Calu3 (cell line): ENCODE measurements around the gene LRP4. TPM values are rescaled to one million over a fixed set of nuclear protein-coding genes. Genes with fewer than 3 reads are reported as not detected.

Source experiments
- BruUV-seq: library from RNA; stranded (reverse); fragments of 400-500 nt; replicated peaks from 2 replicates; lab custom pipeline; 2021; lab: Mats Ljungman, UMichigan
- CTCF ChIA-PET: fragments of 300-600 bp; sonication (Branson Sonifier 250); formaldehyde crosslinking; loops from one replicate; lab custom pipeline; 2022; ENCODE audit warnings: antibody characterized with exemption; lab: Charles Lee
- DNase-seq: peaks from one replicate; pipeline ENCODE4 v3.0.0; 2022
- H3K27ac Mint-ChIP-seq: one replicate; pipeline ENCODE4 v1.8.0; 2022; ENCODE audit warnings: mixed read lengths; ENCODE audit not compliant: unreplicated experiment
- H3K27me3 Mint-ChIP-seq: one replicate; pipeline ENCODE4 v1.8.0; 2022; ENCODE audit warnings: mixed read lengths; ENCODE audit not compliant: unreplicated experiment
- H3K36me3 Mint-ChIP-seq: one replicate; pipeline ENCODE4 v1.8.0; 2022; ENCODE audit warnings: mild to moderate bottlenecking, moderate library complexity, mixed read lengths; ENCODE audit not compliant: insufficient read depth, unreplicated experiment
- H3K4me1 Mint-ChIP-seq: one replicate; pipeline ENCODE4 v1.8.0; 2022; ENCODE audit warnings: mild to moderate bottlenecking, low read depth, mixed read lengths; ENCODE audit not compliant: unreplicated experiment
- H3K4me3 Mint-ChIP-seq: one replicate; pipeline ENCODE4 v1.8.0; 2022; ENCODE audit warnings: mild to moderate bottlenecking, low read depth, moderate library complexity, mixed read lengths; ENCODE audit not compliant: unreplicated experiment
- H3K9me3 Mint-ChIP-seq: one replicate; pipeline ENCODE4 v1.8.0; 2022; ENCODE audit warnings: low read depth, mixed read lengths; ENCODE audit not compliant: unreplicated experiment
- CTCF ChIP-seq: fragments of 200-600 bp; IDR thresholded peaks from one replicate; pipeline ENCODE4 v1.8.0; 2022; ENCODE audit warnings: antibody characterized with exemption; ENCODE audit not compliant: unreplicated experiment
- intact Hi-C: fragments of 100-400 bp; cut with micrococcal nuclease; formaldehyde crosslinking; loops from one replicate; pipeline ENCODE4 v1.10.0; 2022; ENCODE audit not compliant: unreplicated experiment
- total RNA-seq: library from RNA; stranded (reverse); gene quantifications from 2 replicates; pipeline ENCODE4 v1.2.3, GENCODE V29; 2022

Gene LRP4
- total RNA-seq, 1 experiment from 2014 or later = 0.80 TPM

- no peak for TF ChIP-seq CTCF
Measured at GRCh38 chr11:46903846-46904245, 14.5 kb downstream of the LRP4 start.

GRCh38 chr11:46902694-46903093, 15.7 kb downstream of the LRP4 start:
- H3K4me3 Mint-ChIP-seq = no peak overlapping the region
- no peak for DNase-seq
- H3K9me3 Mint-ChIP-seq = no peaks in the 10 kb centered on the region
- H3K36me3 Mint-ChIP-seq = peaks cover 12% of the 10 kb centered on the region
- TF ChIP-seq CTCF = no peak
- no TSS peak for BruUV-seq
- peaks cover 10% of the 10 kb centered on the region for H3K4me1 Mint-ChIP-seq
- CTCF ChIA-PET = no interaction called here
- peaks cover 30% of the 10 kb centered on the region for H3K27me3 Mint-ChIP-seq
- intact Hi-C loops = no loop called here
- H3K27ac Mint-ChIP-seq = no peak overlapping the region

More at GRCh38 chr11:46903846-46904245, 14.5 kb downstream of the LRP4 start:
- DNase-seq = no peak
- H3K36me3 Mint-ChIP-seq = peaks cover 7% of the 10 kb centered on the region
- peaks cover 30% of the 10 kb centered on the region for H3K27me3 Mint-ChIP-seq
- CTCF ChIA-PET = interaction anchor here (0.9 kb wide), 1 partner anchor 12 kb away, joined by 3 read pairs; no protein-coding TSS in a partner anchor
- intact Hi-C loops = no loop called here
- peaks cover 2% of the 10 kb centered on the region for H3K4me1 Mint-ChIP-seq
- H3K4me3 Mint-ChIP-seq = no peak overlapping the region
- H3K27ac Mint-ChIP-seq = no peak overlapping the region
- H3K9me3 Mint-ChIP-seq = no peaks in the 10 kb centered on the region
- no TSS peak for BruUV-seq

GRCh38 chr11:46901156-46901555, 17.2 kb downstream of the LRP4 start:
- Mint-ChIP-seq H3K27ac (no peak overlapping the region), H3K9me3 (no peaks in the 10 kb centered on the region)
- BruUV-seq = no TSS peak

GRCh38 chr11:46900091-46900746, 18.1 kb downstream of the LRP4 start:
- DNase-seq = no peak
- intact Hi-C loops = no loop called here
- no peaks in the 10 kb centered on the region for H3K9me3 Mint-ChIP-seq
- H3K4me1 Mint-ChIP-seq = peaks cover 10% of the 10 kb centered on the region
- CTCF ChIA-PET = no interaction called here
- no peak for TF ChIP-seq CTCF
- H3K27ac Mint-ChIP-seq = no peak overlapping the region
- BruUV-seq = no TSS peak
- peaks cover 18% of the 10 kb centered on the region for H3K27me3 Mint-ChIP-seq
- no peak overlapping the region for H3K4me3 Mint-ChIP-seq
- peaks cover 12% of the 10 kb centered on the region for H3K36me3 Mint-ChIP-seq

More at GRCh38 chr11:46901156-46901555, 17.2 kb downstream of the LRP4 start:
- Mint-ChIP-seq H3K4me3 (no peak overlapping the region), H3K36me3 (peaks cover 12% of the 10 kb centered on the region), H3K27me3 (peaks cover 28% of the 10 kb centered on the region), H3K4me1 (peaks cover 10% of the 10 kb centered on the region)
- CTCF ChIA-PET = interaction anchor here (0.5 to 0.9 kb wide), 3 partner anchors 252 to 1036 kb away, joined by 4 to 5 read pairs (median 4); no protein-coding TSS in a partner anchor
- no peak for TF ChIP-seq CTCF
- no peak for DNase-seq
- intact Hi-C loops = no loop called here
